Progenitor cell of endocrine pancreas (in vitro differentiated cells): ENCODE measurements around the gene SYNPO2. TPM values are rescaled to one million over a fixed set of nuclear protein-coding genes. Genes with fewer than 3 reads are reported as not detected.

Experiments used
- DNase-seq: peaks from one replicate; pipeline ENCODE4 v3.0.0; 2021; ENCODE audit warnings: low spot score; ENCODE audit not compliant: unreplicated experiment
- H3K27ac Mint-ChIP-seq: 2 replicates; pipeline ENCODE4 v1.8.0; 2021; ENCODE audit warnings: mild to moderate bottlenecking, moderate library complexity, mixed read lengths
- H3K27me3 Mint-ChIP-seq: 2 replicates; pipeline ENCODE4 v1.8.0; 2021; ENCODE audit warnings: mixed read lengths
- H3K36me3 Mint-ChIP-seq: 2 replicates; pipeline ENCODE4 v1.8.0; 2022; ENCODE audit warnings: mixed read lengths; ENCODE audit not compliant: insufficient read depth
- H3K4me1 Mint-ChIP-seq: 2 replicates; pipeline ENCODE4 v1.8.0; 2021; ENCODE audit warnings: low read depth, mixed read lengths
- H3K4me3 Mint-ChIP-seq: 2 replicates; pipeline ENCODE4 v1.8.0; 2021; ENCODE audit warnings: low read depth, mild to moderate bottlenecking, moderate library complexity, mixed read lengths
- H3K9me3 Mint-ChIP-seq: 2 replicates; pipeline ENCODE4 v1.8.0; 2021; ENCODE audit warnings: low read depth, mixed read lengths
- CTCF ChIP-seq: fragments of 200-600 bp; sonication (generic); IDR thresholded peaks from one replicate; pipeline ENCODE4 v1.5.0; 2021; ENCODE audit warnings: antibody characterized with exemption, mild to moderate bottlenecking; ENCODE audit not compliant: unreplicated experiment
- total RNA-seq: library from RNA; stranded (reverse); gene quantifications from 2 replicates; pipeline ENCODE4 v1.2.1, GENCODE V29; 2021

The SYNPO2 gene
- total RNA-seq, 1 donor from 2014 or later: 1.3 TPM

DNA sequence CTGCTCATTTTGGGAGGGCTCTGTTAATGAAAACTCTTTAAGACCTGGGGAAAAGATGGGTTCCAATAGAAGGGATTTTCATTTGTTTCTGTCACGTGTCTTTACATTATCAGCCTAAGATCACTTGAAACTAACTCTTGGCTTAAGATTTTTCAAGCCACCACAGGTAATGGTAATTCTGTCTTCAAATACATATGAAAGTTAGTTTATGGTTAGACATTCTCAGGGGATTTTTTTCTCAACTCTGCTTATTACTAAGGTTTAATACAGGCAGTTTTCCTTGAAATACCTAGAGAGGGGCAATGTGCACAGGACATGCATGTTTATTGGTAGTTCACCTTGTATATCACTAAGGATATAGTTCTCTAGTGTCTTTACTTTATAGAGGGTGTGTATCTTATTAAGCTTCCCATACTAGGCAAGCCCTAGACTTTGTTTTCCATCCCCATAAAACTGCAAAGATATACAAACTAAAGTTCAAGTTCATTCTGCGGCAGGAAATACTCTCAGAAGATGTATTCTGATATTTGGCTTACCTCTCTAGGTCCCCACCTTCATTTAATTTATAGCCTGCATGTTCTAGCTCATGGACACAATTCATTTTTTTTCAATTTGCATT is 208.7 kb downstream of the SYNPO2 start:
- H3K36me3 Mint-ChIP-seq: no peaks in the 10 kb centered on the region
- H3K9me3 Mint-ChIP-seq: peaks cover 4% of the 10 kb centered on the region
- H3K4me3 Mint-ChIP-seq: no peak overlapping the region
- DNase-seq: no peak
- H3K27ac Mint-ChIP-seq: peak overlapping the region; percentile 81
- no peaks in the 10 kb centered on the region for H3K27me3 Mint-ChIP-seq
- TF ChIP-seq CTCF: no peak
- H3K4me1 Mint-ChIP-seq: peaks cover 19% of the 10 kb centered on the region

GRCh38 chr4:119098306-119098705 is 209.7 kb downstream of the SYNPO2 start:
- Mint-ChIP-seq H3K4me3 (no peak overlapping the region), H3K9me3 (peaks cover 4% of the 10 kb centered on the region), H3K36me3 (no peaks in the 10 kb centered on the region), H3K4me1 (peaks cover 15% of the 10 kb centered on the region), H3K27ac (no peak overlapping the region), H3K27me3 (no peaks in the 10 kb centered on the region)
- no peak for DNase-seq
- no peak for TF ChIP-seq CTCF

GRCh38 chr4:119099227-119099810 is 210.7 kb downstream of the SYNPO2 start:
- Mint-ChIP-seq H3K4me1 (peaks cover 13% of the 10 kb centered on the region), H3K27ac (no peak overlapping the region), H3K27me3 (no peaks in the 10 kb centered on the region), H3K4me3 (no peak overlapping the region), H3K36me3 (no peaks in the 10 kb centered on the region), H3K9me3 (peaks cover 4% of the 10 kb centered on the region)
- no peak for DNase-seq
- no peak for TF ChIP-seq CTCF

DNA sequence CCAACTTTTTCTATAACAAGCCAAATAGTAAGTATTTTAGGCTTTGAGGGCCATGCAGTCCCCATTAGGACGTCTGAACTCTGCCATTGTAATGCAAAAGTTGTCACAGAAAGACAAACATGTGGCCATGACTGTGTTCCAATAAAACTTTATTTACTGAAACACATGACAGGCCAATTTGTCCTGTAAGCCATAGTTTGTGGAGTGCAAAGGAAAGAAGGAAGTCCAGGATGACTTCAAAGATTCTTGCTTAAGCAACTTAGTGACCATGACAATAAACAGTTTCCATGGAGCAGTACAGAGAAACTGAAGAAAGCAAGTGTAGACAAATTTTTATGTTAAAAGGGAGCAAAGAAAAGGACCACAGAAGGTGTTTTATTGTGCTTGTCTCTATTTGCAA is 212.0 kb downstream of the SYNPO2 start:
- Mint-ChIP-seq H3K27ac (no peak overlapping the region), H3K27me3 (no peaks in the 10 kb centered on the region), H3K36me3 (no peaks in the 10 kb centered on the region), H3K4me3 (no peak overlapping the region), H3K9me3 (peaks cover 4% of the 10 kb centered on the region), H3K4me1 (peaks cover 13% of the 10 kb centered on the region)
- TF ChIP-seq CTCF: no peak
- DNase-seq: no peak

DNA sequence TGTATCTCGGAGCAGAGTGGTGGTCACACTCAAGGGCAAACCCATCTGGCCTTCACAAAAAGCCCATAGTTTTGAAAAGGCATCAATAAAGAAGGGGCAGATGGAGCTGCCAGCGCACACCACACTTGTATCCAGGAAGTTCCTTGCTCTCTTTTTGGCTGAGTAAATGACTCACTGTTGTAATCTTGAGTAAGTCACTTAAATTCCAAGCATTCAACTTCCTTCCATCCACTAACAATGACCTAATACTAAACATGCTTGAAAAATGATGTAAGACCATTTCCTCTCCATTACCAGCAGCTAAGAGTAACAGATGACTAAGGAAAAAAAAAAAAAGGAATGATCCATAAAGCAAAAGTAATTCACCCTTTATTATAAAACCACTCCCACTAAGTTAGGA is 214.6 kb downstream of the SYNPO2 start:
- H3K36me3 Mint-ChIP-seq: no peaks in the 10 kb centered on the region
- TF ChIP-seq CTCF: no peak
- H3K9me3 Mint-ChIP-seq: peaks cover 4% of the 10 kb centered on the region
- no peak overlapping the region for H3K4me3 Mint-ChIP-seq
- peaks cover 6% of the 10 kb centered on the region for H3K4me1 Mint-ChIP-seq
- no peaks in the 10 kb centered on the region for H3K27me3 Mint-ChIP-seq
- peak overlapping the region; percentile 29 for H3K27ac Mint-ChIP-seq
- no peak for DNase-seq
